ENCODE results near the gene FOLR1.

DNA sequence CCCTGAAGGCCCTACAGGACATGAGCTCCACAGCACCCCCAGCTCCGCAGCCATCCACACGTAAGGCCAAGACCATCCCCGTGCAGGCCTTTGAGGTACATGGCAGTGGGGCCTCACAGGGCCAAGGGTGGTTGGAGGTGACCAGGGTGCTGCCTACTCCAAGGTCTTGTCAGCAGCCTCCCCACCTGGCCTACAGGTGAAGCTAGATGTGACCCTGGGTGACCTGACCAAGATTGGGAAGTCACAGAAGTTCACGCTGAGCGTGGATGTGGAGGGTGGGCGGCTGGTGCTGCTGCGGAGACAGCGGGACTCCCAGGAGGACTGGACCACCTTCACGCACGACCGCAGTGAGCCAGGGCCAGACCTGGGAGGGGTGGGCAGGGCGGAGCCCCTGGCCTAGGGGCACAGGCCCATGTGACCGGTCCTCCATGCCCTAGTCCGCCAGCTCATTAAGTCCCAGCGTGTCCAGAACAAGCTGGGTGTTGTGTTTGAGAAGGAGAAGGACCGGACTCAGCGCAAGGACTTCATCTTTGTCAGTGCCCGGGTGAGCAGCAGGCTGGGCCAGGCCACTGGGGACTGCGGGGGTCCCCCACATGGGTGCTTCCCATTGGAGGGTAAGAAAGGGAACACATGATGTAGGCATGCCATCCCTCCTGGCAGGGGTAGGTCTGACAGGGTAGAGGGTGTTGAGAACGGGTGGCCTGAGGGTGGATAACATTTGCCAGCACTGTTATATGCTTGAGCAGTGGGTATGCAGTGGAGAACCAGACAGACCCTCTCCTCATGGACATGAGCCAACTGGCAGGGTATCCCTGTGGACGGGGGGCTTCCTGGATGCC, 38.2 kb downstream of the FOLR1 start:
- TF ChIP-seq, protein P1, sequence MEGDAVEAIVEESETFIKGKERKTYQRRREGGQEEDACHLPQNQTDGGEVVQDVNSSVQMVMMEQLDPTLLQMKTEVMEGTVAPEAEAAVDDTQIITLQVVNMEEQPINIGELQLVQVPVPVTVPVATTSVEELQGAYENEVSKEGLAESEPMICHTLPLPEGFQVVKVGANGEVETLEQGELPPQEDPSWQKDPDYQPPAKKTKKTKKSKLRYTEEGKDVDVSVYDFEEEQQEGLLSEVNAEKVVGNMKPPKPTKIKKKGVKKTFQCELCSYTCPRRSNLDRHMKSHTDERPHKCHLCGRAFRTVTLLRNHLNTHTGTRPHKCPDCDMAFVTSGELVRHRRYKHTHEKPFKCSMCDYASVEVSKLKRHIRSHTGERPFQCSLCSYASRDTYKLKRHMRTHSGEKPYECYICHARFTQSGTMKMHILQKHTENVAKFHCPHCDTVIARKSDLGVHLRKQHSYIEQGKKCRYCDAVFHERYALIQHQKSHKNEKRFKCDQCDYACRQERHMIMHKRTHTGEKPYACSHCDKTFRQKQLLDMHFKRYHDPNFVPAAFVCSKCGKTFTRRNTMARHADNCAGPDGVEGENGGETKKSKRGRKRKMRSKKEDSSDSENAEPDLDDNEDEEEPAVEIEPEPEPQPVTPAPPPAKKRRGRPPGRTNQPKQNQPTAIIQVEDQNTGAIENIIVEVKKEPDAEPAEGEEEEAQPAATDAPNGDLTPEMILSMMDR (IDR thresholded peaks at IDR 0.05) = no peak
- no peak for TF ChIP-seq POLR2A (IDR thresholded peaks at IDR 0.05)
